Measurements from ENCODE around the gene ANKFN1.

The ANKFN1 gene, protein sequence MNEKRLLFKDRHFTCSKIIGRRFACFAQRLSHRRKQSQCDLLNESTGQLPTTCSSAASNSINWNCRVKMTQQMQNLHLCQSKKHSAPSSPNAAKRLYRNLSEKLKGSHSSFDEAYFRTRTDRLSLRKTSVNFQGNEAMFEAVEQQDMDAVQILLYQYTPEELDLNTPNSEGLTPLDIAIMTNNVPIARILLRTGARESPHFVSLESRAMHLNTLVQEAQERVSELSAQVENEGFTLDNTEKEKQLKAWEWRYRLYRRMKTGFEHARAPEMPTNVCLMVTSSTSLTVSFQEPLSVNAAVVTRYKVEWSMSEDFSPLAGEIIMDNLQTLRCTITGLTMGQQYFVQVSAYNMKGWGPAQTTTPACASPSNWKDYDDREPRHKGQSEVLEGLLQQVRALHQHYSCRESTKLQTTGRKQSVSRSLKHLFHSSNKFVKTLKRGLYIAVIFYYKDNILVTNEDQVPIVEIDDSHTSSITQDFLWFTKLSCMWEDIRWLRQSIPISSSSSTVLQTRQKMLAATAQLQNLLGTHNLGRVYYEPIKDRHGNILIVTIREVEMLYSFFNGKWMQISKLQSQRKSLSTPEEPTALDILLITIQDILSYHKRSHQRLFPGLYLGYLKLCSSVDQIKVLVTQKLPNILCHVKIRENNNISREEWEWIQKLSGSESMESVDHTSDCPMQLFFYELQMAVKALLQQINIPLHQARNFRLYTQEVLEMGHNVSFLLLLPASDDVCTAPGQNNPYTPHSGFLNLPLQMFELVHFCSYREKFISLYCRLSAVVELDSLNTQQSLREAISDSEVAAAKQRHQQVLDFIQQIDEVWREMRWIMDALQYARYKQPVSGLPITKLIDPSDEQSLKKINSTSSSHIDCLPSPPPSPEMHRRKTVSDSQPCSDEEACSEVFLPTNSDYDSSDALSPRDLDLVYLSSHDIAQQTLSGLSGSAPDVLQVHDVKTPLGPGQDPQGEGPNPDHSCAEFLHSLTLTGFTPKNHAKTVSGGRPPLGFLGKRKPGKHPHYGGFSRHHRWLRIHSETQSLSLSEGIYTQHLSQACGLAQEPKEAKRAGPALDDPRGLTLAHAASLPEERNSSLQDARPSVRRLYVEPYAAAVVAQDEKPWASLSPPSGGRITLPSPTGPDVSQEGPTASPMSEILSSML

DNA sequence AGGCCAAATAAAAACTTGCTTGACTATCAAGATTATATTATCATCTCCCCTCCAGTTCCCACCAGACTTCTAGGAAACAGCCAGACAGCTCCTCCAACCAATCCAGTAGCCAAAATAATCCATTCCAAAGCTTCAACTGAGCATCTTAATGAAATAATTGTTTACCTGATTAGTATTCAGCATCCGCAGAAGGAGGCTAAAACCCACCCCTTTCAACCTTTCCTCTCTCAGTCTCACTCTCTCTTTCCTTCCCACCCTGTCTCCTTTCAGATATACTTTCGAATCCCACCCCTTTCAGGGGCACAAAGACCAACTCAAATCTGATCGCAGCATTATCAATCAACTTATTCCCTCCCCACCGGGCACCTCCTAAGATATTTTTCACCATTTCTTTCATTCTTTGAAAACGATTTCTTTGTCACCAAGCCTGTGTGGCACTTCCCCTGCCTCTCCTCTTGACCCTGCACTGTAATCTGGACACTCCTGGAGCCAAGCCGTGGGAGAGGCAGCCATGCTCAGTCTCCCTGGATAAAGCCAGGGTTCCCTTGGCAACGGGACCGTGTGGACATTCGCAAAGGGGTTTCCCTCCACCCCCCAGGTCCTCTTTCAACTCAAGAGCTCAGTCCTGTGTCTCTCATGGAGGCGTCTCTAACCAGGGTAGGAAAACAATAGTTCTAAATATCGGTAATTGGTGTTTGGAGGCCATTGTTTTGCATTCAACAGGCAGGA is at the start of gene ANKFN1:
Gene ANKFN1, plus strand, starts transcription at position 602 of the 729 bp plus-strand sequence. CDS start 59,193 bp downstream, outside the sequence.
- no peaks in the 10 kb centered on the region for H3K36me3 Mint-ChIP-seq (ENCODE audit: low read depth)
- H3K27ac Mint-ChIP-seq: no peak within 1 kb of the TSS
- H3K9me3 Mint-ChIP-seq: no peaks in the 10 kb centered on the region
- no peaks in the 10 kb centered on the region for H3K4me1 Mint-ChIP-seq (ENCODE audit: low read depth)
- no peaks in the 10 kb centered on the region for H3K27me3 Mint-ChIP-seq
- no peak within 1 kb of the TSS for H3K4me3 Mint-ChIP-seq

GRCh38 chr17:56108811-56109284 is 44.4 kb upstream of the ANKFN1 start:
- H3K27ac Mint-ChIP-seq: no peak overlapping the region
- H3K36me3 Mint-ChIP-seq (ENCODE audit: low read depth): no peaks in the 10 kb centered on the region
- H3K27me3 Mint-ChIP-seq: peaks cover 12% of the 10 kb centered on the region
- no peak overlapping the region for H3K4me3 Mint-ChIP-seq
- no peaks in the 10 kb centered on the region for H3K4me1 Mint-ChIP-seq (ENCODE audit: low read depth)
- H3K9me3 Mint-ChIP-seq: no peaks in the 10 kb centered on the region

DNA sequence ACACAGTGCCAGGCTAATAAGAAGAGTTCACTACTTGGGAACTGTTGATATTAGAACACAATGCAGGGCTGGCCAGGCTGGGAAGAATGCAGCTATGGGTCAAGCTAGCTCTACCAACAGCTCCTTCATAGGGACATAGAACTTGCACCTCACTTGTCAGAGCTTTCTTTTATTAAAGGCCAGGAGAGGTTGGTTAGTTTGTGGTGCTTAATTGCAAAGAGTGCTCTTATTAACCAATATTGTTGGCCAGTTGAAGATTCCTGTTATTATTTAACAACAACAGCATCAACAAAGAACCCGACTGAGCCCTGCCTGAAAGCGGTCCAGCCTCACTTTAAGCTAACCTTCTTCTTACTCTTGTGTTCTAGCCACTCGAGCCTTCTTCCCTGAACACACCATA is 43.4 kb upstream of the ANKFN1 start:
- Mint-ChIP-seq H3K27me3 (peaks cover 17% of the 10 kb centered on the region), H3K36me3 (ENCODE audit: low read depth) (no peaks in the 10 kb centered on the region), H3K9me3 (no peaks in the 10 kb centered on the region), H3K4me1 (ENCODE audit: low read depth) (no peaks in the 10 kb centered on the region), H3K4me3 (no peak overlapping the region), H3K27ac (no peak overlapping the region)

- Mint-ChIP-seq H3K27ac (no peak overlapping the region), H3K9me3 (no peaks in the 10 kb centered on the region), H3K27me3 (peaks cover 17% of the 10 kb centered on the region), H3K4me3 (no peak overlapping the region), H3K36me3 (ENCODE audit: low read depth) (no peaks in the 10 kb centered on the region), H3K4me1 (ENCODE audit: low read depth) (no peaks in the 10 kb centered on the region)
Measured at GRCh38 chr17:56110463-56111135, 42.7 kb upstream of the ANKFN1 start.

GRCh38 chr17:56111706-56112485 is 41.4 kb upstream of the ANKFN1 start:
- no peak overlapping the region for H3K4me3 Mint-ChIP-seq
- peaks cover 17% of the 10 kb centered on the region for H3K27me3 Mint-ChIP-seq
- no peaks in the 10 kb centered on the region for H3K4me1 Mint-ChIP-seq (ENCODE audit: low read depth)
- no peak overlapping the region for H3K27ac Mint-ChIP-seq
- H3K9me3 Mint-ChIP-seq: no peaks in the 10 kb centered on the region
- H3K36me3 Mint-ChIP-seq (ENCODE audit: low read depth): no peaks in the 10 kb centered on the region

DNA sequence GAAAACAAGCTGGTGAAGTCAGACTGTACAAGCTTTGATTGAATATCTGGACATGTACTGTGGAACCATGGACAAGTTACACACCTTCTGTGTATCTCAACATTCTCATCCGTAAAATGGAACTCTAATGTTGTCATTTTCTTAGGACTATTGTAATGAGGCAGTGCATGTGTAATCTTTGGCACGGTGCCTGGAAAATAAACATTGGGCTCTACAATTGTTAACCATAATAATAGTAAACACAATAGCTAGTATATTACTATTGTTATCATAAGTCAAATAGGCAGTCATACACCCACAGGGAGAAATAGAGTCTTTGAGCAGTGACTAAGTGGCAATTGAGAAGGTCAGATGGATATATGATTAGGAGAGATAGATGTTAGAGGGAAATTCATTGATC is 39.8 kb upstream of the ANKFN1 start:
- no peaks in the 10 kb centered on the region for H3K4me1 Mint-ChIP-seq (ENCODE audit: low read depth)
- H3K4me3 Mint-ChIP-seq: no peak overlapping the region
- no peaks in the 10 kb centered on the region for H3K9me3 Mint-ChIP-seq
- H3K36me3 Mint-ChIP-seq (ENCODE audit: low read depth): no peaks in the 10 kb centered on the region
- H3K27ac Mint-ChIP-seq: no peak overlapping the region
- peaks cover 13% of the 10 kb centered on the region for H3K27me3 Mint-ChIP-seq

GRCh38 chr17:56114469-56114868 is 38.8 kb upstream of the ANKFN1 start:
- H3K9me3 Mint-ChIP-seq: no peaks in the 10 kb centered on the region

GRCh38 chr17:56119191-56119590 is 34.1 kb upstream of the ANKFN1 start:
- Mint-ChIP-seq H3K4me3 (no peak overlapping the region), H3K9me3 (no peaks in the 10 kb centered on the region), H3K27me3 (peaks cover 2% of the 10 kb centered on the region), H3K36me3 (ENCODE audit: low read depth) (no peaks in the 10 kb centered on the region), H3K4me1 (ENCODE audit: low read depth) (no peaks in the 10 kb centered on the region), H3K27ac (no peak overlapping the region)

More at GRCh38 chr17:56114469-56114868, 38.8 kb upstream of the ANKFN1 start:
- Mint-ChIP-seq H3K4me1 (ENCODE audit: low read depth) (no peaks in the 10 kb centered on the region), H3K36me3 (ENCODE audit: low read depth) (no peaks in the 10 kb centered on the region), H3K4me3 (no peak overlapping the region), H3K27me3 (peaks cover 13% of the 10 kb centered on the region), H3K27ac (no peak overlapping the region)

- Mint-ChIP-seq H3K36me3 (ENCODE audit: low read depth) (no peaks in the 10 kb centered on the region), H3K27me3 (no peaks in the 10 kb centered on the region), H3K9me3 (no peaks in the 10 kb centered on the region), H3K4me3 (no peak overlapping the region), H3K4me1 (ENCODE audit: low read depth) (no peaks in the 10 kb centered on the region), H3K27ac (no peak overlapping the region)
Measured at GRCh38 chr17:56119936-56120335, 33.3 kb upstream of the ANKFN1 start.

- no peaks in the 10 kb centered on the region for H3K9me3 Mint-ChIP-seq
- H3K4me1 Mint-ChIP-seq (ENCODE audit: low read depth): no peaks in the 10 kb centered on the region
- no peaks in the 10 kb centered on the region for H3K36me3 Mint-ChIP-seq (ENCODE audit: low read depth)
- no peak overlapping the region for H3K4me3 Mint-ChIP-seq
- H3K27me3 Mint-ChIP-seq: no peaks in the 10 kb centered on the region
- no peak overlapping the region for H3K27ac Mint-ChIP-seq
Measured at GRCh38 chr17:56121191-56122051, 31.9 kb upstream of the ANKFN1 start.

- Mint-ChIP-seq H3K9me3 (no peaks in the 10 kb centered on the region), H3K36me3 (ENCODE audit: low read depth) (no peaks in the 10 kb centered on the region), H3K27me3 (no peaks in the 10 kb centered on the region), H3K4me1 (ENCODE audit: low read depth) (no peaks in the 10 kb centered on the region), H3K27ac (no peak overlapping the region), H3K4me3 (no peak overlapping the region)
Measured at GRCh38 chr17:56125830-56126819, 27.1 kb upstream of the ANKFN1 start.

- Mint-ChIP-seq H3K27ac (no peak overlapping the region), H3K9me3 (no peaks in the 10 kb centered on the region), H3K4me3 (no peak overlapping the region), H3K4me1 (ENCODE audit: low read depth) (no peaks in the 10 kb centered on the region), H3K27me3 (no peaks in the 10 kb centered on the region), H3K36me3 (ENCODE audit: low read depth) (no peaks in the 10 kb centered on the region)
Measured at GRCh38 chr17:56130026-56130425, 23.2 kb upstream of the ANKFN1 start.
